HL-60 (cell line): Measurements from ENCODE around the gene FRA10AC1.

Experiments used
- GABPA ChIP-seq: IDR thresholded peaks from 2 replicates; pipeline ENCODE4 v1.6.1; 2012; ENCODE audit warnings: low read depth
- POLR2AphosphoS5 ChIP-seq: IDR thresholded peaks from 2 replicates; pipeline ENCODE4 v1.6.1; 2012; ENCODE audit warnings: low read depth
- TF ChIP-seq, protein P1 (sequence below): IDR thresholded peaks from one replicate; pipeline ENCODE4 v1.5.1; 2011; ENCODE audit warnings: low read length, control low read depth, inconsistent platforms; ENCODE audit not compliant: insufficient read depth
- TF ChIP-seq, protein P2 (sequence below): IDR thresholded peaks from 2 replicates; pipeline ENCODE4 v1.6.1; 2012; ENCODE audit warnings: low read depth; ENCODE audit not compliant: insufficient replicate concordance

DNA sequence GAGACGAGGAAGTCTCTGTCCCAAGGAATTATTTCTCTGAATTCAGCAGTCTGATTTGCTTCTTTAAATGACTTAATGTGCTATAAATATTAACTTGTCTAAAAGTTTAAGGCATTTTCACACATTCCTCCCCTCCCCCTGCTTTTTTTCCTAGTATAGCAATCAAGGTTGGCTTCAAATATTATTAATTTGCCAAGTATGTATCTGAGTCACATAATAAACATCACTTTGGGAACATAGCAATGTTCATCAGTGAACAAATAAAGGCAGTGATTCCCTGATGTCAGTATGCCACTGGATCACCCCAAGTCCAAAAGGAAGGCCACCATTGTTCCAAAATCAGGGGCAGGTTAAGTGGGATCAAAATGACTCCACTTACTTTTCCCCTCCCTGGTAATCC is 49.5 kb downstream of the FRA10AC1 start:
- TF ChIP-seq, protein P1, sequence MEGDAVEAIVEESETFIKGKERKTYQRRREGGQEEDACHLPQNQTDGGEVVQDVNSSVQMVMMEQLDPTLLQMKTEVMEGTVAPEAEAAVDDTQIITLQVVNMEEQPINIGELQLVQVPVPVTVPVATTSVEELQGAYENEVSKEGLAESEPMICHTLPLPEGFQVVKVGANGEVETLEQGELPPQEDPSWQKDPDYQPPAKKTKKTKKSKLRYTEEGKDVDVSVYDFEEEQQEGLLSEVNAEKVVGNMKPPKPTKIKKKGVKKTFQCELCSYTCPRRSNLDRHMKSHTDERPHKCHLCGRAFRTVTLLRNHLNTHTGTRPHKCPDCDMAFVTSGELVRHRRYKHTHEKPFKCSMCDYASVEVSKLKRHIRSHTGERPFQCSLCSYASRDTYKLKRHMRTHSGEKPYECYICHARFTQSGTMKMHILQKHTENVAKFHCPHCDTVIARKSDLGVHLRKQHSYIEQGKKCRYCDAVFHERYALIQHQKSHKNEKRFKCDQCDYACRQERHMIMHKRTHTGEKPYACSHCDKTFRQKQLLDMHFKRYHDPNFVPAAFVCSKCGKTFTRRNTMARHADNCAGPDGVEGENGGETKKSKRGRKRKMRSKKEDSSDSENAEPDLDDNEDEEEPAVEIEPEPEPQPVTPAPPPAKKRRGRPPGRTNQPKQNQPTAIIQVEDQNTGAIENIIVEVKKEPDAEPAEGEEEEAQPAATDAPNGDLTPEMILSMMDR: no peak
- TF ChIP-seq GABPA: no peak
- TF ChIP-seq, protein P2, sequence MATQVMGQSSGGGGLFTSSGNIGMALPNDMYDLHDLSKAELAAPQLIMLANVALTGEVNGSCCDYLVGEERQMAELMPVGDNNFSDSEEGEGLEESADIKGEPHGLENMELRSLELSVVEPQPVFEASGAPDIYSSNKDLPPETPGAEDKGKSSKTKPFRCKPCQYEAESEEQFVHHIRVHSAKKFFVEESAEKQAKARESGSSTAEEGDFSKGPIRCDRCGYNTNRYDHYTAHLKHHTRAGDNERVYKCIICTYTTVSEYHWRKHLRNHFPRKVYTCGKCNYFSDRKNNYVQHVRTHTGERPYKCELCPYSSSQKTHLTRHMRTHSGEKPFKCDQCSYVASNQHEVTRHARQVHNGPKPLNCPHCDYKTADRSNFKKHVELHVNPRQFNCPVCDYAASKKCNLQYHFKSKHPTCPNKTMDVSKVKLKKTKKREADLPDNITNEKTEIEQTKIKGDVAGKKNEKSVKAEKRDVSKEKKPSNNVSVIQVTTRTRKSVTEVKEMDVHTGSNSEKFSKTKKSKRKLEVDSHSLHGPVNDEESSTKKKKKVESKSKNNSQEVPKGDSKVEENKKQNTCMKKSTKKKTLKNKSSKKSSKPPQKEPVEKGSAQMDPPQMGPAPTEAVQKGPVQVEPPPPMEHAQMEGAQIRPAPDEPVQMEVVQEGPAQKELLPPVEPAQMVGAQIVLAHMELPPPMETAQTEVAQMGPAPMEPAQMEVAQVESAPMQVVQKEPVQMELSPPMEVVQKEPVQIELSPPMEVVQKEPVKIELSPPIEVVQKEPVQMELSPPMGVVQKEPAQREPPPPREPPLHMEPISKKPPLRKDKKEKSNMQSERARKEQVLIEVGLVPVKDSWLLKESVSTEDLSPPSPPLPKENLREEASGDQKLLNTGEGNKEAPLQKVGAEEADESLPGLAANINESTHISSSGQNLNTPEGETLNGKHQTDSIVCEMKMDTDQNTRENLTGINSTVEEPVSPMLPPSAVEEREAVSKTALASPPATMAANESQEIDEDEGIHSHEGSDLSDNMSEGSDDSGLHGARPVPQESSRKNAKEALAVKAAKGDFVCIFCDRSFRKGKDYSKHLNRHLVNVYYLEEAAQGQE: no peak
- no peak for TF ChIP-seq POLR2AphosphoS5
